Astrocyte (in vitro differentiated cells and primary cell): ENCODE results near the gene DUSP28. TPM values are rescaled to one million over a fixed set of nuclear protein-coding genes. Genes with fewer than 3 reads are reported as not detected.

Source experiments
- DNase-seq: peaks from one replicate; pipeline ENCODE4 v3.0.0-alpha.2; 2010; ENCODE audit warnings: low read depth
- FAIRE-seq: peaks from 2 replicates; lab custom pipeline; 2011; peaks lifted over from hg19 to GRCh38; lab: Jason Lieb, UNC
- H2AFZ ChIP-seq: 2 replicates; pipeline ENCODE4 v1.6.0; 2012; ENCODE audit warnings: low read depth, low read length, inconsistent platforms
- H3K27ac ChIP-seq: 2 replicates; pipeline ENCODE4 v1.5.1; 2011; ENCODE audit warnings: low read depth, low read length, inconsistent platforms
- H3K27me3 ChIP-seq: 2 replicates; pipeline ENCODE4 v1.6.0; 2011; ENCODE audit warnings: low read length, inconsistent platforms; ENCODE audit not compliant: insufficient read depth
- H3K36me3 ChIP-seq: 2 replicates; pipeline ENCODE4 v1.5.1; 2011; ENCODE audit warnings: low read length, inconsistent platforms; ENCODE audit not compliant: insufficient read depth
- H3K4me1 ChIP-seq: 2 replicates; pipeline ENCODE4 v1.5.1; 2011; ENCODE audit warnings: low read length, inconsistent platforms; ENCODE audit not compliant: insufficient read depth
- H3K4me2 ChIP-seq: 2 replicates; pipeline ENCODE4 v1.6.0; 2012; ENCODE audit warnings: low read length, inconsistent platforms
- H3K4me3 ChIP-seq: 2 replicates; pipeline ENCODE4 v1.5.1; 2011; ENCODE audit warnings: low read depth, mild to moderate bottlenecking, low read length, inconsistent platforms; ENCODE audit not compliant: insufficient read depth
- H3K79me2 ChIP-seq: 2 replicates; pipeline ENCODE4 v1.6.0; 2012; ENCODE audit warnings: mild to moderate bottlenecking, low read length, inconsistent platforms; ENCODE audit not compliant: insufficient read depth
- H3K9ac ChIP-seq: 2 replicates; pipeline ENCODE4 v1.6.0; 2012; ENCODE audit warnings: mild to moderate bottlenecking, low read length, inconsistent platforms
- H3K9me3 ChIP-seq: 2 replicates; pipeline ENCODE4 v1.5.1; 2012; ENCODE audit warnings: low read depth, mild to moderate bottlenecking, low read length, inconsistent platforms; ENCODE audit not compliant: insufficient read depth
- H4K20me1 ChIP-seq: 2 replicates; pipeline ENCODE4 v1.6.0; 2012; ENCODE audit warnings: low read length, inconsistent platforms; ENCODE audit not compliant: insufficient read depth
- H3K27ac Mint-ChIP-seq: one replicate; pipeline ENCODE4 v1.8.0; 2021; ENCODE audit warnings: mild to moderate bottlenecking, mixed read lengths; ENCODE audit not compliant: unreplicated experiment
- H3K27me3 Mint-ChIP-seq: one replicate; pipeline ENCODE4 v1.8.0; 2021; ENCODE audit warnings: low read depth, mixed read lengths; ENCODE audit not compliant: unreplicated experiment
- H3K36me3 Mint-ChIP-seq: one replicate; pipeline ENCODE4 v1.8.0; 2021; ENCODE audit warnings: low read depth, mixed read lengths; ENCODE audit not compliant: unreplicated experiment
- H3K4me1 Mint-ChIP-seq: one replicate; pipeline ENCODE4 v1.8.0; 2021; ENCODE audit warnings: low read depth, mixed read lengths; ENCODE audit not compliant: unreplicated experiment
- H3K4me3 Mint-ChIP-seq: one replicate; pipeline ENCODE4 v1.8.0; 2021; ENCODE audit warnings: mild to moderate bottlenecking, moderate library complexity, mixed read lengths; ENCODE audit not compliant: unreplicated experiment
- H3K9me3 Mint-ChIP-seq: one replicate; pipeline ENCODE4 v1.8.0; 2021; ENCODE audit warnings: mild to moderate bottlenecking, mixed read lengths; ENCODE audit not compliant: unreplicated experiment
- EZH2 ChIP-seq: IDR thresholded peaks from 2 replicates; pipeline ENCODE4 v1.6.1; 2012; ENCODE audit warnings: mild to moderate bottlenecking, low read length, inconsistent platforms; ENCODE audit not compliant: insufficient read depth
- total RNA-seq: library from RNA; stranded (reverse); gene quantifications from 2 replicates; pipeline ENCODE4 v1.2.1, GENCODE V29; 2021
- TF ChIP-seq, protein P1 (sequence below): IDR thresholded peaks from 2 replicates; pipeline ENCODE4 v1.5.1; 2011; ENCODE audit warnings: low read depth, mild to moderate bottlenecking, inconsistent platforms, low read length, moderate library complexity; ENCODE audit not compliant: insufficient read depth

Gene DUSP28
- total RNA-seq, 1 donor from 2014 or later, result 4.1 TPM

GRCh38 chr2:240576036-240576435 is 15.9 kb downstream of the DUSP28 start:
- Histone ChIP-seq H3K27ac (no peak overlapping the region), H3K4me2 (no peak overlapping the region), H3K36me3 (no peaks in the 10 kb centered on the region), H4K20me1 (peaks cover 29% of the 10 kb centered on the region), H3K4me3 (no peak overlapping the region), H3K9ac (no peak overlapping the region), H3K27me3 (no peaks in the 10 kb centered on the region), H3K79me2 (peaks cover 4% of the 10 kb centered on the region), H3K9me3 (no peaks in the 10 kb centered on the region), H3K4me1 (peaks cover 12% of the 10 kb centered on the region), H2AFZ (no peak overlapping the region)
- H3K4me1 Mint-ChIP-seq, result peaks cover 12% of the 10 kb centered on the region
- H3K27me3 Mint-ChIP-seq, result no peaks in the 10 kb centered on the region
- no peak overlapping the region for H3K4me3 Mint-ChIP-seq
- no peak overlapping the region for H3K27ac Mint-ChIP-seq
- FAIRE-seq (no peak), DNase-seq (no peak)
- H3K9me3 Mint-ChIP-seq, result no peaks in the 10 kb centered on the region
- H3K36me3 Mint-ChIP-seq, result peaks cover 4% of the 10 kb centered on the region
- TF ChIP-seq, protein P1, sequence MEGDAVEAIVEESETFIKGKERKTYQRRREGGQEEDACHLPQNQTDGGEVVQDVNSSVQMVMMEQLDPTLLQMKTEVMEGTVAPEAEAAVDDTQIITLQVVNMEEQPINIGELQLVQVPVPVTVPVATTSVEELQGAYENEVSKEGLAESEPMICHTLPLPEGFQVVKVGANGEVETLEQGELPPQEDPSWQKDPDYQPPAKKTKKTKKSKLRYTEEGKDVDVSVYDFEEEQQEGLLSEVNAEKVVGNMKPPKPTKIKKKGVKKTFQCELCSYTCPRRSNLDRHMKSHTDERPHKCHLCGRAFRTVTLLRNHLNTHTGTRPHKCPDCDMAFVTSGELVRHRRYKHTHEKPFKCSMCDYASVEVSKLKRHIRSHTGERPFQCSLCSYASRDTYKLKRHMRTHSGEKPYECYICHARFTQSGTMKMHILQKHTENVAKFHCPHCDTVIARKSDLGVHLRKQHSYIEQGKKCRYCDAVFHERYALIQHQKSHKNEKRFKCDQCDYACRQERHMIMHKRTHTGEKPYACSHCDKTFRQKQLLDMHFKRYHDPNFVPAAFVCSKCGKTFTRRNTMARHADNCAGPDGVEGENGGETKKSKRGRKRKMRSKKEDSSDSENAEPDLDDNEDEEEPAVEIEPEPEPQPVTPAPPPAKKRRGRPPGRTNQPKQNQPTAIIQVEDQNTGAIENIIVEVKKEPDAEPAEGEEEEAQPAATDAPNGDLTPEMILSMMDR, result no peak
- no peak for TF ChIP-seq EZH2

DNA sequence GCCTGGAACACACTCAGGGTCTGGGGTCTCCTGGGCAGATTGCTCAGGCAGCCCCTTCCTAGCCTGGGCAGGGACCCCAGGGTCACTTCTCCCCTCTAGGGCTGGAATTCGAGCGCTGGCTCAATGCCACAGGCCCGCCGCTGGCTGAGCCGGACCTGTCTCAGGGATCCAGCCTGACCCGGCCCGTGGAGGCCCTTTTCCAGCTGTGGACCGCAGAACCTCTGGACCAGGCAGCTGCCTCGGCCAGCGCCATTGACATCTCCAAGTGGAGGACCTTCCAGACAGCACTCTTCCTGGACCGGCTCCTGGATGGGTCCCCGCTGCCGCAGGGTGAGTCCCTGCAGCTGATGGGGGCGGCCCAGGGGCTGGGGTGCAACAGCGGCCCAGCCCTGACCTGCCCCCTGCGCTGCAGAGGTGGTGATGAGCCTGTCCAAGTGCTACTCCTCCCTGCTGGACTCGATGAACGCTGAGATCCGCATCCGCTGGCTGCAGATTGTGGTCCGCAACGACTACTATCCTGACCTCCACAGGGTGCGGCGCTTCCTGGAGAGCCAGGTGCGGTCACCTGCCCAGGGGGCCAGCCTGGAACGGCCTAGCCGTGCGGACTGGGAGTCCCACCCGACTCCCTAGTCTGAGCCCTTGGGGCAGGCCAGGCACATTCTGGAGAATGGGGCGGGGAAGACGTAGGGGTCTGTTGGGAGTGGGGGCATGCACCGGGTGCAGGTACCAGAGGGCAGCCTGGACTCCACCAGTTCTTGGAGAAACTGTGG is 16.5 kb downstream of the DUSP28 start:
- Histone ChIP-seq H3K4me1 (peaks cover 12% of the 10 kb centered on the region), H4K20me1 (peaks cover 30% of the 10 kb centered on the region), H3K27me3 (no peaks in the 10 kb centered on the region), H3K4me3 (no peak overlapping the region), H3K9me3 (no peaks in the 10 kb centered on the region), H3K36me3 (no peaks in the 10 kb centered on the region), H3K4me2 (no peak overlapping the region), H3K9ac (no peak overlapping the region), H2AFZ (no peak overlapping the region), H3K27ac (no peak overlapping the region), H3K79me2 (peaks cover 7% of the 10 kb centered on the region)
- no peaks in the 10 kb centered on the region for H3K9me3 Mint-ChIP-seq
- no peak overlapping the region for H3K4me3 Mint-ChIP-seq
- DNase-seq (no peak), FAIRE-seq (no peak)
- no peak overlapping the region for H3K27ac Mint-ChIP-seq
- H3K4me1 Mint-ChIP-seq, result peaks cover 12% of the 10 kb centered on the region
- TF ChIP-seq, protein P1, result no peak
- TF ChIP-seq EZH2, result no peak
- H3K36me3 Mint-ChIP-seq, result peaks cover 5% of the 10 kb centered on the region
- H3K27me3 Mint-ChIP-seq, result no peaks in the 10 kb centered on the region
